HG03521 (cell line): Measurements from ENCODE around the gene ANKMY1.
A peak's percentile ranks its signal among the peaks of the same experiment; 100 is the strongest.

Experiments
- ATAC-seq: cut with Tn5 transposase; IDR thresholded peaks from one replicate; pipeline ENCODE4 v1.9.1; 2021; ENCODE audit warnings: mild to moderate bottlenecking, moderate library complexity; ENCODE audit not compliant: unreplicated experiment

Gene ANKMY1

DNA sequence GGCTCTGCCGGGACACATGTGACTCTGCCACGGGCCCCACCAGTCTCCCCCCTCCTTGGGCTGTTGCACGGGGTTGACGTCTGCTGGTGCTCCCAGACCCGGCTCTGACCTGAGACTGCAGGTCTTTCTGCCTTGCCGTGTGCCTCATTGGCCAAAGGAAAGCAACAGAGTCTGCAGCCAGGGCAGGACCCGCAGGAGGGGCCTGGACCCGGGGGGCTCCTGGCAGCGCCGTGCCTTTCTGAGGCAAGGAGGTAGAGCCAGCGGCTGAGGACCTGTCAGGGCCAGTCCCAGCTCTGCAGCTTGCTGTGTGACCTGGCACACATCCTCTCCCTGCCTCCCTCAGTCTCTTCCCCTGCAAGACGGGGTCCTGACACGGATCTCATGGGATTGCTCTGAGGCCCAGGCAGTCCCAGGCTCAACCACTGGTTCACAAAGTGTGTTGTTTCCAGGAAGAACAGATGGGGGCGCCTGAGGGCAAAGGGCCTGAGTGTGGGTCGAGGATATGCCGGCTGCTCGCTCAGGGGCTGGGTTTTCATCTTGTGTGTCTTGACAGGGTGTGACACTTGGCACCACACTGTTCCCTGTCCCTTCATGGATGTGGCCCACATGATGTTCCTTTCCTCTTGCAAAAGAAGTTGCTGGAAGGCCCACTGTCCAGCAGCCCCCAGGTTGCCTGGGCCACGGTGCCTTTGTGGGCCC lies 37.7 kb upstream of the ANKMY1 start:
- no peak for ATAC-seq

DNA sequence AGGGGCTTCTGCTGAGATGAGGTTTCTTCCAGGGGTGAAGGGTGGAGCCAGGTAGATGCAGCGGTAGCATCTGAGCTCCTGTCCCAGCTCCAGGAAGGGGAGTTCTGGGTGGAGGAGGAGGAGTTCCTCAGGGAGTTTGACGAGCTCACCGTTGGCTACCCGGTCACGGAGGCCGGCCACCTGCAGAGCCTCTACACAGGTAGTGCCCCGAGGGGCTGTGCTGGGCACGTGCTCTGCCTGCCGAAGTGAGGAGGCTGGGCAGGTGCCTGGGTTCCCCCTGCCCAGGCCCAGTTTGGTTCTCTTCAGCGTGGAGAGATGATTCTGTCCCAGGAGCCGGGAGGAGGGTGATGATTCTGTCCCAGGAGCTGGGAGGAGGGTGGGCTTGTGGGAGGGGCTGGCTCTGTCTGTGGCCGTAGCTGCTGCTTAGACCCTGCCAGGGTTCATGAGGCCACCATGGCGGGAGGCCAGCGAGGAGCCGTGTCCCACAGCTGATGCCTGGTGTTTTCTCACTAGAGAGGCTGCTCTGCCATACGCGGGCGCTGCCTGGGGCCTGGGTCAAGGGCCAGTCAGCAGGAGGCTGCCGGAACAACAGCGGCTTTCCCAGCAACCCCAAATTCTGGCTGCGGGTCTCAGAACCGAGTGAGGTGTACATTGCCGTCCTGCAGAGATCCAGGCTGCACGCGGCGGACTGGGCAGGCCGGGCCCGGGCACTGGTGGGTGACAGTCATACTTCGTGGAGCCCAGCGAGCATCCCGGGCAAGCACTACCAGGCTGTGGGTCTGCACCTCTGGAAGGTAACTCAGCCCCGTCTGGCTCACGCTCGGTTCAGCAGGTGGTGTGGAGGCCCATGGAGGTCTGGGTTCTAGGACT lies 37.0 kb upstream of the ANKMY1 start:
- no peak for ATAC-seq

DNA sequence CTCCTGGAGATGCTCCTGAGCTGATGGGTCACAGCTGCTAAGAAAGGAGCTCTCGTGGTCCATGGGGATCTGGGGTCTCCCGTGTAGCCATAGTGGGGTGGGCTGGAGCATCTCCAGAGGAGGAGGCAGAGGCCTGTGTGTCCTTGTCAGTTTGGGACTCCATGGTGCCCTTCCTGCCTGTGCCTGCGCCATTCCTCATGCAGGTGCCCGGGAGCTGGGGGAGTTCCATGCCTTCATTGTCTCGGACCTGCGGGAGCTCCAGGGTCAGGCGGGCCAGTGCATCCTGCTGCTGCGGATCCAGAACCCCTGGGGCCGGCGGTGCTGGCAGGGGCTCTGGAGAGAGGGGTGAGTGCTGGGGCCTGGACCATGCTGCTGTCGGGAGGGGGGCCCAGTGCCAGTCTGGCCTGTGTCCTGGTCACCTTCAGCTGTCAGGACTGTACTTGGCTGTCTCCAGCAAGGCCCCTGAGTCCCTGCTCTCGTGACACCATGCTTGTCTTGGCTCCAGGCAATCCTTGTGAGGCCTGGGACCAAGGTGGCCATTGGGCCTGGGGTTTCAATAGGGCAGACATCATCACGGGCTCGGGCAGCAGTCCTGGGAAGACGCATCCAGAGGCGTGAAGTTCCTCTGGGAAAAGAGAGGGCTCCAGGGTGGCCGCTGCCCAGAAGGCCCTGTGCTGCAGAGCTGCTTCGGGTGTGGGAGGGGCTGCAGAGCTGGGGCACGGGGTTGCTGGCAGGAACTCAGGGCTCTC lies 36.1 kb upstream of the ANKMY1 start:
- no peak for ATAC-seq

DNA sequence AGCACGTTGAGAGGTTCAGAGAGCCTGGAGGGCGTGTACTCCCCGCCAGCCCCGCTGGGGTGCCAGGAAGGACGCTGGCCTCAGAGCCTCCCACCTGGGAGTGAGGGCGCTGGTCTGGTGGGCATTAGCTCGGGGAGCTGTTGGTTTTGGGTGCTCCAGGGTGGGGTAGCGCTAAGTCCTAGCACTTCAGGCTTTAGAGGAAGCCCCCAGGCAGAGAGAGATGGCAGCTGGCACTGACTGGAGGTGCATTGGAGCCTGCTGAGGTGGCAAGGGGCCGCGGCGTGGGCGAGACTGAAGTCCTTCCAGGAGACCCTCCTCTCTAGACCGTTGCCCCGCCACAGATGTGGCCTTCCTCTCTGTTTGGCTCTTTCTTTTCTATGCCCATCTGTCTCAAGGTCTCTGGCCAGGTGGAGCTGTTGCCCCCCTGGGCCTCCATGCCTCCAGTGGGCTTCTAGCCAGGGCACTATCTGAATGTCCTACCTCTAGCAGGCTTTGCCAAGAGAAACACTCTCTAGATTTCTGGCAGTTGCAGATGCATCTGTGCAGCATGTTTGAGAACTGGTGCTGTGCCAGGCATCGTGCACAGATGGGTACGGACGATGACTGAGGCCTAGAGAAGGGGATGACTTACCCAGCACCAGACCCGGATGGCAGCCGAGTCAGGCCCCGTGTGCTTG lies 35.4 kb upstream of the ANKMY1 start:
- ATAC-seq = no peak

DNA sequence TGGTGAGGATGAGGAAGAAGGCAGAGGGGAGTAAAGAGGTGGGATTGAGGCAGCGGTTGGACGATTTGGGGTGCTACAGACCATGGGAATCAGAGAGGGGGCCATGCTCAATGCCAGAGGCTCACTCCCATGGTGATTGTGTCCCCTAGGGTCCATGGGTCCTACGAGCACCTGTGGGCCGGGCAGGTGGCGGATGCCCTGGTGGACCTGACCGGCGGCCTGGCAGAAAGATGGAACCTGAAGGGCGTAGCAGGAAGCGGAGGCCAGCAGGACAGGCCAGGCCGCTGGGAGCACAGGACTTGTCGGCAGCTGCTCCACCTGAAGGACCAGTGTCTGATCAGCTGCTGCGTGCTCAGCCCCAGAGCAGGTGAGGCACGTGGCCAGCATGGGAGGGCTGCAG lies 34.0 kb upstream of the ANKMY1 start:
- no peak for ATAC-seq

DNA sequence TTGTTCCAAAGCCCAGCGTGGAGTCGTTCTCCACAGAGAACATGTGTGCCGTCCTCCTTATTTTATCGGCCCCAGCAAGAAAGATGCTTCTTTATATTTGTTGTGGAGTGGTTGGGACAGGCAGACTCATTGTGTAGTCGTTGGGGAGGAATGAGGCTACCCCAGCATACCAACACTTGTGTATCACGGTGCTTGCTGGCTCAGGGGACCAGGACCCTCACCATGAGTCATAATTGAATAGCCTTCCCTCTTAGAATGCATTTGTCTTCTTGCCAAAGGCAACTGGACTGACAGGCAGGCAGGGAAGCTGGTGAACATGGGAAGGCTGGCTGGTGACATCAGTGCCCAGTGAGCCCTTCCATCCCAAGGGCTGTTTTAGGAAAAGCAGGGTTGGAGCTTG lies 33.4 kb upstream of the ANKMY1 start:
- no peak for ATAC-seq

DNA sequence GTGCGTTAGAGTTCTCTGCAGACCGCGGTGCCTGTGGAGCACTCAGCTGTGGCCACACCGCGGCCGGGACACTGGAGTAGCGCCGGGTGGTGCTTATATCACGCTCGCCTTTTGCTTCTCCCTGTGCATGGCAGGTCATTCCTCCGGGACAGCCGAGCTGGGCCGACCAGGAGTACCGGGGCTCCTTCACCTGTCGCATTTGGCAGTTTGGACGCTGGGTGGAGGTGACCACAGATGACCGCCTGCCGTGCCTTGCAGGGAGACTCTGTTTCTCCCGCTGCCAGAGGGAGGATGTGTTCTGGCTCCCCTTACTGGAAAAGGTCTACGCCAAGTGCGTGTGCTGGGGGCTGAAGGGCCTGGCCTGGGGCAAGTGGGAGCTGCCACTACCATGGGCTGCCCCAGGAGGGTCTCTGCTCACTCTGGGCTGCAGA lies 32.9 kb upstream of the ANKMY1 start:
- ATAC-seq = no peak

DNA sequence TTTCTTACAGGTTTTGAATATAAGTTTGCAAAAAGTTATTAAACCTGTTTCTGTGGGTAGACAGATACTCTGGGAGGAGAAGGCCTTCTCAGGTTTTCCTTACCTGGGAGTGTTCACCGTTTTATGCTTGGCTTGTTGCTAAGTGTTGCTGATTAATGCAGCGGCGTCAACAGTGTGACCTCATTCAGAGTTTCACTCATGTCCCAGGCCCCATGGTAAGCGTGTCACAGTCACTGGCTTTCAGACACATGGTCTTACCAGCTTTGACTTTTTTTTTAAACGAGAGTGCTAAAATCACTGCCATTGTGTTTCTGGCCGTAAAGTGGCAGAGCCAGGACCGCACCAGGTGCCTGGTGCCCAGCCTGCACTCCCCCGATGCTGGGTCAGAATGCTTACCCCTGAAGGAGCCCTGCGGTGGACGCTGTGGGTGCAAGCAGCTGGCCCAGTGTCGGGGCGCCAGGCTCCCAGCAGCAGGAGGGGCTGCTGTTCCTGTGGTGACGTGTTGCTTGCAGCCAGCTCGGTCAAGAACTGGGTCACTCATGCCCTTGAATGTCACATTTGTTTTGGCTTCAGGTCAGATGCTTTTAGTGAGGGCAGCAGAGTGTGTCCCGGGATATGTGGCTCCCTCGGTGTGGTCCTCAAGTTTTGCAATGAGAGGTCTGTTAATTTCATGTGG lies 32.2 kb upstream of the ANKMY1 start:
- no peak for ATAC-seq

DNA sequence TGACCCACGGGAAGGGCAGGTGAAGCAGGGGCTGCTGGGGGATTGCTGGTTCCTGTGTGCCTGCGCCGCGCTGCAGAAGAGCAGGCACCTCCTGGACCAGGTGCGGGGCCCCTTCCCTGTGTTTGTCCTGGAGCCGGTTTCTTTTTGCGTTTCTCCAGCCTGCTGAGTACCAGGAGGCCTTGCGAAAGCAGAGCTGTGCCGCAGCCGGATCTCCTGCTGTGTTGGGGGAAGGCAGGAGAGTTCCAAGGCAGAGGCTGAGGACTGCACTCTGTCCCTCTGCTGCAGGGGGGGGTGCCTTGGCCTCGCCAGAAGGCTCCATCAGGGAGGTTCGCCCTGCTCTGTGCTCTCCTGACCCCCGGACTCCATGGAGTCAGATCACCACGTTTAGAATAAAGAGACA lies 31.6 kb upstream of the ANKMY1 start:
- ATAC-seq = no peak

DNA sequence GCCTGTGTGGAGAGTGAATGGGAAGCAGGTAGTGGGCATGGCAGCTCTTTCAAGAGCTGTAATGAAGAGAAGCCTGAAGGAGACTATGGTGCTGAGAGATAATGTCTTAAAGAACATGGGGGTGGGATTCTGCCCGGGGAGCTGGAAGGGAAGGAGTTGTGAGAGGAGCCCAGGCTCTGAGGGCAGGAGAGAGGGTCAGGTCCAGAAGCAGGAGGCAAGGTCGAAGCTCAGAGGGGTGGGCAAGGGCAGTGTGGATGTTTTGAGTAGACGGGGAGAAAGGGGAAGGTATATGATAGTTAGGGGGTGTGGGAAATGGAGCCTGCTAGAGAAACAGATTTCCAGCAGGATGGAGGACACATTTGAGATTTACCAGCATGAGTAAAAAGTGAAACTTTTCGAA lies 30.9 kb upstream of the ANKMY1 start:
- ATAC-seq = no peak

DNA sequence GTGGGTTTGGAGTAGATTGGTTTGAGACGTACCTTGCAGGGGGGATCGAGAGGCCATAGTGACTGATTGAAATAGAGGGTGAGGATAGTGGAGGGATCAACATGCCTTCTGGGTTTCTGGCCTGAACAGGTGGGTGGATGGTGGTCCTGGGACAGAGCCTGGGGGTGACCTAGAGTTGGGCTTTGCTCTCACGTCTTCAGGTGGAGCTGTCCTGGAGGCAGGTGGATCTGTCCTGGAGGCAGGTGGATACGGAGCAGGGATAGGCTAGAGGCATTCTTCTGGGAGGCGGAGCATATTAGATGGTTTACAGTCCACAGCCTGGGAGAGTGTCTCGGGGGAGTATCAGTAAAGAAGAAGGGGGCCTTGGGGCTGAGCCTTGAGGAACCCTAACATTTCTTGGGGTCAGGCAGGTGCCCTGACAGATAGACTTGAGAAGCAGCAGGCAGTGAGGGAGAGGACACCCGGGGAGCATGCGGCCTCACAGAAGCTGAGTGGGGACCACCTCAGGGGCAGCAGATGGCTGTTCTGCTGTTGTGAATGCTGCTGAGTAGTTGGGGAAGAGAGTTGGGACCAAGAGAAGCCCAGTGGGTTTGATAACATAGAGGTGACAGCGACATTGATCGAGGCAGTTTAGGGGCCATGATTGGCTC lies 30.3 kb upstream of the ANKMY1 start:
- ATAC-seq = no peak

DNA sequence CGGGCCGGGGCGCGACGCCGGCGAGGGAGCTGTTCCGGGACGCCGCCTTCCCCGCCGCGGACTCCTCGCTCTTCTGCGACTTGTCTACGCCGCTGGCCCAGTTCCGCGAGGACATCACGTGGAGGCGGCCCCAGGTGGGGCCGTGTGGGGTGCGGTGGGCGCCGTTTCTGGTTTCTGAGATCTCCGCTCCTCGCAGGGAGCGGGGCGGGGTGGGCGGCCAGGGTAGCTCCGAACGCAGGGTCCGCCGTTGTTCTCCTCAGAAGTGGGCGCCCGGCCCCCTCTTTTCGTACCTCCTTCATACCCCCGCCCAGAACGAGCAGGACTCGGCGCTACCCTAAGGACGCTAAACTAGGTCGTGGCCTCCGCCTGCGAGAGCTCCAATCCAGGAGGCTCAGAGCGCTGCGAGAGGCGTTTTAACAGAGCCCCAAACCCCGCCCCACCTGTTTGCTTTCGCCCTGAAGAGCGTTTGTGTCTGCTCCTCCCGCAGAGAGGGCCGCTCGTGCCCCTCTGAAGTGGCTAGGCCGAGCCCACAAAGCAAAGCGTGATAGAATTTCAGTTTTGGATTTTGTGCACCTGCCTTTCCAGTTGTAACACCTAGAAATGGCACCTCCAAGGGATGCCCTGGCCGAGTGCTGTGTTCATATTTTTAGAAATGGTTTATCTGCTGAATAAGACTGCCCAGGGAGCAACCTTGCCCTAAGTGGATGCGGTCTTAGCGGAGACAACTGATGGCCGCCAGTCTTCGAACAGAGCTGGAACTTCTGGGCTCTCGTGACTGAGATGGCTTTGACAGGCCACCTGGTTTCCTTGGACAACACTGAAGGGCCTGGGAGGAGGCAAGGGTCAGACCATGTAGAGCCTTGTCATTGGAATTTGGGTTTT lies 29.4 kb upstream of the ANKMY1 start:
- ATAC-seq = peak; percentile 1

DNA sequence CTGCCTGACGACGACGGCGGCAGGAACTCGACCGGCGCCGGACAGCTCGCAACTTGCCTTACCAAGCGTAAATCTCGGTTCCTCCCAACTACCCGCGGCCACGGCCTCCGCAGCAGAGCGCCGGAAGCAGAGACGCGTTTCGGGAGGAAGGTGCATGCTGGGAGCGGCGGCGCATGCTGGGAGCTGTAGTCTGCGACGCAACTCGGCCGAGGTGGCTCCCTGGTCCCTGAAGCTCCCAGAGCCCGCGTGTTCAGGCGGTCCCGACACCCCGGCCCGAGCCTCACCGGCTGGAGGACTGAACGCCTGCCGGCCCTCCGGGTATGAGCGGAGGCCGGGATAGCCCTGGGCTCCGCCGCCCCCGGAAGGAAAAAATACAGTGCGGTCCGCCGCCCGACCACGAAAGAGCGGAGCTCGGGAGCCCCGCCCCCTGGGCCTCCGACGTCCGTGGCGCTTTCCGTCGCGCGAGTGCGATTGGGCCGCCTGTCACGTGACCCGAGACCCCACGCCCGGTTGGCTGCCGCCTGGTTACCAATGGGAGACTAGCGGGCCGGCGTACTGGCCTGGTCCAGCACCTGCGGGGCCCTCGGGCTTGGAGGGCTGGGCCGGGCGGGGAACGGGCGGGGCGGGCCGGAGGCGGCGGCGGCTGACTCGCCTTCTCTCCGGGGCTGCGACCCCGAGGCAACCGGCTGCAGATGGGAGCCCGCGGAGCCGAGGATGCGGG lies 28.6 kb upstream of the ANKMY1 start, which contains the start of gene CAPN10:
TSS of gene CAPN10 (plus strand) at position 537 of the 721 bp plus-strand sequence. CDS start at position 715, 178 bp downstream.
- ATAC-seq = peak; percentile 61

DNA sequence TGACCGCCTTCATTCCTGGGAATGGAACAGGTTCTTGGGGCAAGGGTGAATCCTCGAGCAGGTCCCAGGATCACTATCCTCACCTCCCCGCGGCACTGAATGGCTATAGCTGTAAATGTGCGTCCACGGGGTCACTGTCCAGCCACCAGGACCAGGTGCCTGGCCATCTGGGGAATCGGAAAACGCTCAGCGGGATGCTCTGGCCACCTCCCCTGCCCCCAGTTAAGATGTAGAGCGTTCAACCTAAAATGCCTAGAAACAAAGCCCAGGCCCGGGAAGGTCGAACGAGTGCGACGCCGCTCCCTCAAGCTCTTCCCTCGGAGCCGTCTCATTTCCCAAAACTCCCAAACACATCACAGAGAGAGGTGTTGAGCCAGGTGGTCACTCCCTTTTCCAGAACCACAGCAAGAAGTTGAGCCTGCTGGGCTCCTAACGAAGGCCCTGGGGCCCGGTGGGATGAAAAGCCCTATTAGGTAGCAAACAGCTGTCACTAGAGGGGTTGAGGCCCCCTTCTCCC lies 28.0 kb upstream of the ANKMY1 start:
- ATAC-seq = no peak

DNA sequence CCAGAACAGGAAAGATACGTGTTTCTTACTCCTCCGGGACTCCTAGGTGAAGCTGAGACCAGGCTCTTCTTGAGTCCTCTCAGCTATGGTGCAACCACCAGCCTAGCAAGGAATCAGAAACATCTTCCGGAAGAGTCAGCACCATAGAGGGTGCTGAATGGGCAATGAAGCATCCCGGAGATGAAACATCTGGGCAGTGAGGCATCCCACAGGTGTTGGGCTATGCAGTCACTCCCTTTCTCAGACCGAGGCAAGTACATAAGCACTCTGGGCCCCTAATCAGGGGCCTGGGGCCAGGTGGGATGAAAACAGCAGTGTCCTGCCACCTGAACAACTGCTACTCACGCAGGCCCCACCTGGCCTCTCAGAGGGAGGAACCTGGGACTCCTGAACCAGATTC lies 27.3 kb upstream of the ANKMY1 start:
- ATAC-seq = no peak

DNA sequence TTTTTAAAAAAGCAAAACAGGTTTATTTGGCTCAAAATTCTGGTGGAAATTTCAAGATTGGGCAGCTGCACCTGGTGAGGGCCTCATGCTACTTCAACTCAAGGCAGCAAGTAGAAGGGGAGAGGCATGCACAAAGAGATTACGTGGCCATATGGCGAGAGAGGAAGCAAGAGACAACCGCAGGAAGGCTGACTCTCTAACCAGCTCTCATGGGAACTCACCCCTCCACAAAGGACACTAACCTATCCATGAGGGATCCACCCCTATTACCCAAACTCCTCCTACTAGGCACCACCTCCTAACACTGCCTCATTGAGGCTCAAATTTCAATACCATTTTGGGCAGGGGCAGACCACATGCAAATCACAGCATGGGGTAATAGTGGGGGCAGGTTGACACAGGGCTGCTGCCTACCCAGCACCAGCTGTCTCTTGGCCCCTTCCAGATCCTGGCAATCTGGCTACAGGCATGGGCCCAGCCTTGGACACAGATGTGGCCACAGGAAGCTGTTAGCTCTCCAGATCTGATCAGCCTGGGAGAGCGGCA lies 26.8 kb upstream of the ANKMY1 start:
- peak; percentile 44 for ATAC-seq

DNA sequence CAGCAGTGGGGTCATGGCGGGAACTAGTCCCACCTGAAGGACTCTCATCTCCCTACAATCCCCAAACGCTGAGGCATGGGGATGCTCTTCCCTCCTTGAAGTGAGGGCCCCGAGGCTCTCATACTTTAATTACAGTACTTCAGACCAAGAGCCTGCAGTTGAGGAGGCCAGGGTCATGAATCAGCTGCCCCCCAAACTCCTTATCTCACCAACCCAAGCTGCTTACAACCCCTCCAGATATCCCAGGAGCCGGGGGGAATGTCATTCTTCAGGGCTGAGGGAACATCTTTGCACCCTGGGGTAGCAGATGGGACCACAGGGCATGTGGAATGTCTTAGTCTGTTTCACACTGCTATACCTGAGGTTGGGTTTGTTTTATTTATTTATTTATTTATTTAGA lies 26.0 kb upstream of the ANKMY1 start:
- ATAC-seq = no peak

DNA sequence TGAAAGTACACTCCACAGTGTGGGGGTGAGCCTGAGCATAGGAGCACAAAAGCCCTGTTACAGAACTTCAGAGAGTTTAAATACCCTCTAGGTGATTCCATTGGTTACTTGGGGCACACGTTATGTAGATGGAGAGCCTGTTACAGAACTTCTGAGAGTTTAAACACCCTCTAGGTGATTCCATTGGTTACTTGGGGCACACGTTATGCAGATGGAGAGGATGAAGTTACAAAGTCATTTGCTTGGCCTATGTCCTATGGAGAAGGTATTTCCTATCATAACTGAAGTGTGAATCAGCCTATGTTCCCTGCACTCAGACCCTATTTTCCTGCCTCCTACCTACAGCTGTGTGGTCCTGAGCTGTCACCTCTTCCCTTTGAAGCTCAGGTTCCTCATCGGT lies 25.0 kb upstream of the ANKMY1 start:
- no peak for ATAC-seq
